Body of pancreas (tissue), 4 donors: ENCODE results near the gene MORN3.

ENCODE experiments used
- POLR2A ChIP-seq, 3 donors: fragments of 450-650 bp; IDR thresholded peaks; one replicate each; pipeline ENCODE4 v1.6.1; 2016; ENCODE audit warnings: antibody characterized with exemption in 3 of 3, mild to moderate bottlenecking in 2 of 3
- TF ChIP-seq, protein P1 (sequence below), 7 experiments: fragments of 450-650 bp in 4 of 7; fragments of 200-600 bp in 3 of 7; sonication (generic) in 3 of 7; IDR thresholded peaks; one replicate each; pipeline ENCODE4 v1.5.1; 2016 to 2019; ENCODE audit warnings: antibody characterized with exemption in 7 of 7

DNA sequence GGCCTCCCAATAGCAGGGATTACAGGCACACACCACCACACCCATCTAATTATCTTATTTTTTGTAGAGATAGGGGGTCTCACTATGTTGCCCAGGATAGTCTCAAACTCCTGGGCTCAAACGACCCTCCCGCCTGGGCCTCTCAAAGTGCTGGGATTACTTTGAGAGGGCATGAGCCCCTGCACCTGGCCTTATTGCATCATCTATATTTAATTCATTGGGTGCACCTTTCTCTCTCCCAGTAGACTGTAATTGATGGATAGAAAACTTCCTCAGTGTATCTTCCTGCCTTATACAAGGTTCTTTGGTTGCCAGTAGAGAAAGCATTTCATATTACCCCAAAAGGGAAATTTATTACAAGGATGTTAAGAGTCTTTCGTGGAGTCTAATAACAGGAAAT lies 8.9 kb upstream of the MORN3 start:
- TF ChIP-seq, protein P1, sequence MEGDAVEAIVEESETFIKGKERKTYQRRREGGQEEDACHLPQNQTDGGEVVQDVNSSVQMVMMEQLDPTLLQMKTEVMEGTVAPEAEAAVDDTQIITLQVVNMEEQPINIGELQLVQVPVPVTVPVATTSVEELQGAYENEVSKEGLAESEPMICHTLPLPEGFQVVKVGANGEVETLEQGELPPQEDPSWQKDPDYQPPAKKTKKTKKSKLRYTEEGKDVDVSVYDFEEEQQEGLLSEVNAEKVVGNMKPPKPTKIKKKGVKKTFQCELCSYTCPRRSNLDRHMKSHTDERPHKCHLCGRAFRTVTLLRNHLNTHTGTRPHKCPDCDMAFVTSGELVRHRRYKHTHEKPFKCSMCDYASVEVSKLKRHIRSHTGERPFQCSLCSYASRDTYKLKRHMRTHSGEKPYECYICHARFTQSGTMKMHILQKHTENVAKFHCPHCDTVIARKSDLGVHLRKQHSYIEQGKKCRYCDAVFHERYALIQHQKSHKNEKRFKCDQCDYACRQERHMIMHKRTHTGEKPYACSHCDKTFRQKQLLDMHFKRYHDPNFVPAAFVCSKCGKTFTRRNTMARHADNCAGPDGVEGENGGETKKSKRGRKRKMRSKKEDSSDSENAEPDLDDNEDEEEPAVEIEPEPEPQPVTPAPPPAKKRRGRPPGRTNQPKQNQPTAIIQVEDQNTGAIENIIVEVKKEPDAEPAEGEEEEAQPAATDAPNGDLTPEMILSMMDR (IDR thresholded peaks at IDR 0.05) = no peak
- TF ChIP-seq POLR2A (IDR thresholded peaks at IDR 0.05) = no peak
